GM12801 (cell line): Measurements from ENCODE around the gene UBE2E2.

ENCODE experiments used
- CTCF ChIP-seq: IDR thresholded peaks from one replicate; pipeline ENCODE4 v1.5.1; 2011; ENCODE audit warnings: control low read depth; ENCODE audit not compliant: insufficient read length; ENCODE audit errors: extremely low read depth

UBE2E2 gene

GRCh38 chr3:23552506-23552905, 349.4 kb downstream of the UBE2E2 start:
- TF ChIP-seq CTCF, result no peak

GRCh38 chr3:23553353-23553752, 350.2 kb downstream of the UBE2E2 start:
- TF ChIP-seq CTCF, result no peak

GRCh38 chr3:23565041-23565775, 362.1 kb downstream of the UBE2E2 start:
- TF ChIP-seq CTCF, result no peak

- no peak for TF ChIP-seq CTCF
Measured at GRCh38 chr3:23566499-23566898, 363.4 kb downstream of the UBE2E2 start.

GRCh38 chr3:23567917-23568316, 364.8 kb downstream of the UBE2E2 start:
- TF ChIP-seq CTCF, result no peak

- no peak for TF ChIP-seq CTCF
Measured at GRCh38 chr3:23573827-23574226, 370.7 kb downstream of the UBE2E2 start.

GRCh38 chr3:23574822-23575315, 371.7 kb downstream of the UBE2E2 start:
- TF ChIP-seq CTCF, result no peak
